Osteocyte (in vitro differentiated cells): ENCODE data around the gene ERMARD. TPM values are rescaled to one million over a fixed set of nuclear protein-coding genes. Genes with fewer than 3 reads are reported as not detected.

Source experiments
- DNase-seq: peaks from one replicate; pipeline ENCODE4 v3.0.0; 2021; ENCODE audit warnings: mixed read lengths; ENCODE audit not compliant: unreplicated experiment; ENCODE audit errors: extremely low spot score
- H3K27ac Mint-ChIP-seq: one replicate; pipeline ENCODE4 v1.8.0; 2021; ENCODE audit warnings: mild to moderate bottlenecking, mixed read lengths; ENCODE audit not compliant: unreplicated experiment
- H3K27me3 Mint-ChIP-seq: one replicate; pipeline ENCODE4 v1.8.0; 2021; ENCODE audit warnings: mixed read lengths; ENCODE audit not compliant: unreplicated experiment
- H3K36me3 Mint-ChIP-seq: one replicate; pipeline ENCODE4 v1.8.0; 2021; ENCODE audit warnings: mixed read lengths; ENCODE audit not compliant: unreplicated experiment
- H3K4me1 Mint-ChIP-seq: one replicate; pipeline ENCODE4 v1.8.0; 2021; ENCODE audit warnings: mixed read lengths; ENCODE audit not compliant: unreplicated experiment
- H3K4me3 Mint-ChIP-seq: one replicate; pipeline ENCODE4 v1.8.0; 2021; ENCODE audit warnings: mild to moderate bottlenecking, moderate library complexity, mixed read lengths; ENCODE audit not compliant: unreplicated experiment
- H3K9me3 Mint-ChIP-seq: one replicate; pipeline ENCODE4 v1.8.0; 2021; ENCODE audit warnings: mixed read lengths; ENCODE audit not compliant: unreplicated experiment
- total RNA-seq: library from RNA; stranded (reverse); gene quantifications from 2 replicates; pipeline ENCODE4 v1.2.1, GENCODE V29; 2021
- TF ChIP-seq, protein P1 (sequence below): fragments of 200-600 bp; sonication (generic); IDR thresholded peaks from 2 replicates; pipeline ENCODE4 v1.5.0; 2021; ENCODE audit warnings: antibody characterized with exemption, mild to moderate bottlenecking, moderate library complexity

Gene ERMARD
- total RNA-seq, 1 donor from 2014 or later, result 34.6 TPM

DNA sequence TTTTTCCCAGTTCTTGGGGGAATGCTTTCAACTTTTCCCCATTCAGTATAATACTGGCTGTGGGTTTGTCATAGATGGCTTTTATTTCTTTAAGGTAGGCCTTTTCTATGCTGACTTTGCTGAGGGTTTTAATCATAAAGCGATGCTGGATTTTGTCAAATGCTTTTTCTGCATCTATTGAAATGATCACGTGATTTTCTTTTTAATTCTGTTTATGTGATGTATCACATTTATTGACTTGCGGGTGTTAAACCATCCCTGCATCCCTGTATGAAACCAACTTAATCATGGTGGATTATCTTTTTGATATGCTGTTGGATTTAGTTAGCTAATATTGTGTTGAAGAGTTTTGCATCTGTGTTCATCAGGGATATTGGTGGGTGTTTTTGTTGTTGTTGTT, 65.6 kb downstream of the ERMARD start:
- Mint-ChIP-seq H3K27ac (no peak overlapping the region), H3K27me3 (peaks cover 24% of the 10 kb centered on the region), H3K36me3 (no peaks in the 10 kb centered on the region), H3K4me1 (no peaks in the 10 kb centered on the region), H3K9me3 (peaks cover 16% of the 10 kb centered on the region), H3K4me3 (no peak overlapping the region)
- TF ChIP-seq, protein P1, sequence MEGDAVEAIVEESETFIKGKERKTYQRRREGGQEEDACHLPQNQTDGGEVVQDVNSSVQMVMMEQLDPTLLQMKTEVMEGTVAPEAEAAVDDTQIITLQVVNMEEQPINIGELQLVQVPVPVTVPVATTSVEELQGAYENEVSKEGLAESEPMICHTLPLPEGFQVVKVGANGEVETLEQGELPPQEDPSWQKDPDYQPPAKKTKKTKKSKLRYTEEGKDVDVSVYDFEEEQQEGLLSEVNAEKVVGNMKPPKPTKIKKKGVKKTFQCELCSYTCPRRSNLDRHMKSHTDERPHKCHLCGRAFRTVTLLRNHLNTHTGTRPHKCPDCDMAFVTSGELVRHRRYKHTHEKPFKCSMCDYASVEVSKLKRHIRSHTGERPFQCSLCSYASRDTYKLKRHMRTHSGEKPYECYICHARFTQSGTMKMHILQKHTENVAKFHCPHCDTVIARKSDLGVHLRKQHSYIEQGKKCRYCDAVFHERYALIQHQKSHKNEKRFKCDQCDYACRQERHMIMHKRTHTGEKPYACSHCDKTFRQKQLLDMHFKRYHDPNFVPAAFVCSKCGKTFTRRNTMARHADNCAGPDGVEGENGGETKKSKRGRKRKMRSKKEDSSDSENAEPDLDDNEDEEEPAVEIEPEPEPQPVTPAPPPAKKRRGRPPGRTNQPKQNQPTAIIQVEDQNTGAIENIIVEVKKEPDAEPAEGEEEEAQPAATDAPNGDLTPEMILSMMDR, result no peak
- no peak for DNase-seq

DNA sequence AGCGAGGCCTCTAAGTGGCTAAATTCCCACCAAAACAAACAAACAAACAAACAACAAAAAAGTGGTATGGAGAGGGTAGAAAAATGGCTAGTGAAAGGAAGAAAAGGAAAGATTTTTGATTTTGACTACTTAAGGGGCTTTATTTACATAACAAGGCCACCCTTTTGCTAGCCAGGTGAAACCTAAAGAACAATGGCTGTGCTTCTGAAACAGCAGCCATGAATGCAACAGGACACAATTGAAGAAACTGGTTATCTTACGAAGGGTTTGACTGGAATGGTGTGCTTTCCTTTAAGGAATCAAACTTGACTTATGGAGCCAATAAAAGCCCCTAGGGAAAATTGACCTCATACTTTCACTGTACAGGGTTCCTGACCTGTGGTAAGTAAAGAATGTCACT, 68.9 kb downstream of the ERMARD start:
- no peak overlapping the region for H3K4me3 Mint-ChIP-seq
- no peaks in the 10 kb centered on the region for H3K4me1 Mint-ChIP-seq
- no peaks in the 10 kb centered on the region for H3K36me3 Mint-ChIP-seq
- TF ChIP-seq, protein P1, result no peak
- peaks cover 11% of the 10 kb centered on the region for H3K9me3 Mint-ChIP-seq
- DNase-seq, result no peak
- H3K27ac Mint-ChIP-seq, result no peak overlapping the region
- H3K27me3 Mint-ChIP-seq, result peaks cover 31% of the 10 kb centered on the region

DNA sequence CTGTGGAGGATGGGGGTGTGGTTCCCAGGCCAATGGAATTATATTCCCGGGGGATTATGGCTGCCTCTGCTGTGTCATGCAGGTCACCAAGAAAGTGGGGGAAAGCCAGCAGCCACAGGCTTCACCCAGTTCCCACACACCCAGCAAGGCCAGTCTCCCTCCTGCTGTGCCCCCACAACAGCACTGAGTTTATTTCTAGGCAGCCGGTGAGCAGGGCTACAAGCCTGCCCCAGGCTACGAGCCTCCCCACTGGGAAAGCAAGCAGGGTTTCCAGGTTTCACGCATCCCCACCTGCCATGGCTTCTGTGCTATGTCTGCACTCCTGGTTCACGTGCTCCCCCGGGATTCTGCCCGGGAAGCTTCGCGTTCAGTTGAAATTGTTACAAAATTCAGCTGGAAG, 72.6 kb downstream of the ERMARD start:
- Mint-ChIP-seq H3K27me3 (peaks cover 19% of the 10 kb centered on the region), H3K36me3 (no peaks in the 10 kb centered on the region)
- peak; percentile 73 for DNase-seq

DNA sequence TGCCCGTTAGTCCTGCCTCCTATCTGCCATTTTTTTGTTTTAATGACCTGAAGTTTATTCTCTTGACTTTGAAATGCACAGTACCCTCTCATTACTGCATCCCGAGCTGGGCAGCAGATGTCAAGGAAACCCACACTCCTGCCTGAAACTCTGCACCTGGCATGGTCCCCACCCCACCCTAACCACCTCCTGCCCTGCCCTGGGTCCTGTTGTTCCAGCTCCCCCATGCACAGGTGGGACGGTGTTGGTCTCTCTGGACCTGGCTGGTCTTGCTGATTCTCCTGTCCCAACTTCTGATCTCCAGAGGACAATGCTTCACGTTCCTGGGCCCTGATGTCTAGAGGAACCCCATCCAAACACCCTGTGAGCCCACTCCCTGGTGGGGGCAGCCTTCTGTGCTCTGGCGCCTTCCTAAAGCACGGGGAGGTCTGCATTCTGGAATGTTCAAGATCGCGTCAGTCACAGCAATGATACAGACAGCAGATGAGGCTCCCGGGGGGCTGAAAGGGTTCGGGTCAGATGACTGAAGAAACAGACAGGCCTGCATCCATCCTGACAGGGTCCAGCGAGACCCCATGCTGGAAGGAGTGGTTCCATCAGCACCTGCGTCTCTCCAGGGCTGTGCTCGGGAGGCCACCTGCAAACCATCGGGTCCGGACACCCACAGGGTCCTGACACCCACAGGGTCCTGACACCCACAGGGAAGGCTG, 73.6 kb downstream of the ERMARD start:
- Mint-ChIP-seq H3K4me1 (no peaks in the 10 kb centered on the region), H3K4me3 (no peak overlapping the region), H3K36me3 (no peaks in the 10 kb centered on the region), H3K27ac (no peak overlapping the region), H3K27me3 (peaks cover 19% of the 10 kb centered on the region), H3K9me3 (peaks cover 10% of the 10 kb centered on the region)
- TF ChIP-seq, protein P1, result no peak
- peak; percentile 71 for DNase-seq

More for the DNA sequence above, 72.6 kb downstream of the ERMARD start:
- Mint-ChIP-seq H3K27ac (no peak overlapping the region), H3K4me1 (no peaks in the 10 kb centered on the region), H3K9me3 (peaks cover 10% of the 10 kb centered on the region), H3K4me3 (no peak overlapping the region)
- TF ChIP-seq, protein P1, result no peak

DNA sequence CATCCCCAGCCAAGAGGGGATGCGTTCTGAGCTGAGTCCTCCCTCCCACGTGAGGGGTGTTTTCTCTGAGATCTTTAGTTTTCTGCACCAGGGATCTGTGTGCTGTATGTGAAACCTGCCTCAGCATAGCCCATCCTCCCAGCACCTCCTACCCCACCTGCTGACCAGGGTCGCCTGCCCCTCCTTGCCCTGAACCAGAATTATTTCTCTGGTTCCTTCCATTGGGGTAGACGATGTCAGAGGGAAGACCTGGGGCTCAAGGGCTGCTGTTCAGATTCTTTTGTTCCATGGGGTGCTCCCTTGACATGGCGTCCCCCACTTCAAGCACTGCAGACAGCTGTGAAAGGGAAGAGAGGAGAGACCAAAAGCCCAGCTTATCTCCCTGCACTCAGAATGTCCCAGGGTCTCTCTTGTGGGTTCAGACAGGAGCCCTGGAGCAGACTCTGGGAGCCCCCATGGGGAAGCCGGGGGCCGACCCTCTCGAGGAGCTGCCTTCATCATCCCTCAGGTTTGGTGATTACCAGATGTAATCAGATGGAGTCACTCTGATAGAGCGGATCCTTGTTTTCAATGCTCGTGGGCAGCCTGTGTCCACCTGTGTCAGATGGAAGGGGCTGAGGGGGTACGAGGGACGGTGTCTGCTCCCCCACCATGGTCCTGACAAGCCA, 74.3 kb downstream of the ERMARD start:
- TF ChIP-seq, protein P1, result no peak
- no peaks in the 10 kb centered on the region for H3K4me1 Mint-ChIP-seq

More for the DNA sequence above, 74.3 kb downstream of the ERMARD start:
- Mint-ChIP-seq H3K27me3 (peaks cover 17% of the 10 kb centered on the region), H3K27ac (no peak overlapping the region), H3K9me3 (peaks cover 10% of the 10 kb centered on the region), H3K4me3 (no peak overlapping the region), H3K36me3 (no peaks in the 10 kb centered on the region)
- peak; percentile 81 for DNase-seq
